GM18505 (cell line): Measurements from ENCODE around the gene CUBN.

ENCODE experiments used
- ATAC-seq: cut with Tn5 transposase; IDR thresholded peaks from one replicate; pipeline ENCODE4 v1.9.1; 2021; ENCODE audit not compliant: unreplicated experiment
- POLR2A ChIP-seq: IDR thresholded peaks from 4 replicates; pipeline ENCODE4 v1.6.1; 2011; ENCODE audit warnings: borderline replicate concordance; ENCODE audit not compliant: insufficient read depth, insufficient read length; ENCODE audit errors: extremely low read depth

Gene CUBN

DNA sequence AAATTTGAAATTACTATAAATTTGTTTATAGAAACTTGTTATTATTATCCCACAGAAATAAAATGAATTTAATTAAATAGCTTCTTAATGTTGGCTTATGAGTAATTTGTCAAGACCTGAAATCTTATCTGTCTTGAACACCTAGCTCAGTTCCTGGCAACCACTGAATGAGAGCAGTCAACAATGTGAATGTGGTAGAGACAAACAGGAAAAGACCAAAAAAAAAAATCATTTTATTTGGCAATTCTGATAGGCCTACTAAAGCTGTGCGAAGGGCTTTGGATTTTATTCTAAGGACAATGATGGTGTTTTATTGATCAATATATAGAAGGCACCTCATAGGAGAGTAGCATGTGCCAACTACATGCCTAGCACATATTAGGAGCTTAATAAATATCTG lies 184.6 kb downstream of the CUBN start:
- ATAC-seq, result no peak
- no peak for TF ChIP-seq POLR2A

DNA sequence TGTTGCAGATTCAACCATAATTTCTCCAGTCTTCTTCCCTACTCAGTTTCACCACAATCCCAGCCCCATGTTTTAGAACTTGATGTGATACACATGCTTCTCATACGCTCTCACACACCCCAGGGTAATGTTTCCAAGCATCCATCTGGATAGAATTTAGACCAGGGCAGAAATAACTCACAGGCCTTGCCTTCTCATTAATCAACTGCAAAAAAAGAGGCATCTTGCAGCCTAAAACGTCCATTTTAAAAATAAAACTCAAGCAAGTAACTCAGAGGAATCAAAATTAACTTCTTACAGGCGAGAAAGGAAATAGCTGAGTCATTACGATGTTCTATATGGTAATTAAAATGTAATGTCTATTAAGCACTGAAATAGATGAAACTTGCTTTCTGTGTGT lies 185.2 kb downstream of the CUBN start:
- no peak for ATAC-seq
- TF ChIP-seq POLR2A, result no peak

DNA sequence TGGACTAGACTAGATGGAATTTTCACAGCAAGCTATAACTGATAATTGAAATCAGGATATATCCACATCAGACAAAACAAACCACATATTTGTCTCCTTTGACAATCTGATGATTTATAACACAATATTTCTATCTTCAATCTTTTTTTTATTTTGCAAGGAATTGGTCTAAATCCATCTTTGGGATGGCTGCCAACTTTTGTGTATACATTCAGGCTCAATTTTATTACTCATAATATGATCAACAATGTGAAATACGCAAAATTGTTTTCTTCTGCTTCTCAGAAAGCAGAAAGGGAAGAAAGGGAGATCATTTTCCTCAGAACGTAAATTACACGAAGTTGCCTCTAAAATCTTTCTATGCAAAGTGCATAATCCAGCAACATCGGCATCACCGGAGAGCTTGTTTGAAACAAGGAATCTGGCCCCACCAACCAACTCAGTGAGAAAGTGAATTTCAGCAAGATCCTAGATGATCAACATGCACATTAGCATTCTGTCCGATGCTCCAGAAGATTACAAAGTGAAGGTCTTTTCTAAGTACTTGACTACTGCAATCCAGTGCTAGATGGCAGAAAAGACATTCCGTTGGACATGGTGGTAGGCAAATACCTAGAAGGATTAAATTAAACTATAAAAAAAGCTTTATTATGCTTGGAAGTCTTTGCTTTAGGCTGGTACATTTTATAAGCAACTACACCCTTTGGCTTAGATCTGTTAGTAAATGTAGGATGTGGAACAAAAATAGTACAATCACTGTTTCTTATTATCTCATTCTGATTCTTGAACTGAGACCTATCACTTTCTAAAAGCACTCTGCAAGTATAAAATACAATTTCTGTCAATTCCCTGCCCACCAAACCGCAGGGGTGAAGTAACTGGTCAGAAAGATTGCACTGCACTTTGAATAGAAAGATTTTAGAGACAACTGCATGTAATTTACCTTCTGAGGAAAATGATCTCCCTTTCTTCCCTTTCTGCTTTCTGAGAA lies 186.0 kb downstream of the CUBN start:
- TF ChIP-seq POLR2A, result no peak
- no peak for ATAC-seq

DNA sequence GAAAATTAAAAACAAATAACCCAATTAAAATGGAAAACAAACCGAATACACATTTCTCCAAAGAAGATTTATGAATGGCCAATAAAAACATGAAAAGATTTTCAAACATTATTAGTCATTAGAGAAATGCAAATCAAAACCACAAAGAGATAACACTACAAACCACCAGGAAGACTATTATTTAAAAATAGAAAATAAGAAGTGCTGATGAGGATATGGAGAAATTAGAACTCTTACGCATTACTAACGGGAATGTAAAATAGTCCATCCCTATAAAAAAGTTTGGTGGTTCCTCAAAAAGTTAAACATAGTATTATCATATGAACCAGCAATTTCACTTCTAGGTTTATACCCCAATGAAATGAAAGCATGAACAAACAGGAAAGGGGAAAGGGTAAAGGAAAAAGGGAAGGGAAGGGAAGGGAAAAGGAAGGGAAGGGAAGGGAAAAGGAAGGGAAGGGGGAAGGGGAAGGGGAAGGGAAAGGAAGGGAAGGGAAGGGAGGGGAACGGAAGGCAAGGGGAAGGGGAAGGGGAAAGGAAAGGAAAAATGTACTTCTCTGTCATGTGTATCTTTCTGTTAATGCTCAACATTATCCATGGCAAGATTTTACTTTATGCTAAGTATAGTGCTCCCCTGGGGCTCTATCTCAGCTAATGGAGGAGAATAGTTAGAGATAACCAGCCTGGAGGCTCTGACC lies 187.1 kb downstream of the CUBN start:
- no peak for TF ChIP-seq POLR2A
- ATAC-seq, result no peak

DNA sequence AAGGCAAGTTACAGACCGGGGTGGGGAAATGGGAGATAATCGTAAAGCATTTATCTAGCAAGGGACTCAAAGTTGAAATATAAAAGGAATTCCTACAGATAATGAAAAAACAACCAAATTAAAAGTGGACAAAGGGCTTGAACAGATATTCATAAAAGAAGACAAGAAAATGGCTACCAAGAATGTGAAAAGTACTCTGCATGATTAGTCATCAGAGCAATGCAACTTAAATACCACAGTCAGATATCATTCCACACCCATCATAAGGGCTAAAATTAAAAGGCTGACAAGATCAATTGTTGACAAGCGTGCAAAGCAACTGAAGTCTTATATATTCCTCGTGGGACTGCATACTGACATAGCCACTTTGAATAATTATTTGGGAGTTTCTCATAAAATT lies 187.7 kb downstream of the CUBN start:
- TF ChIP-seq POLR2A, result no peak
- ATAC-seq, result no peak

DNA sequence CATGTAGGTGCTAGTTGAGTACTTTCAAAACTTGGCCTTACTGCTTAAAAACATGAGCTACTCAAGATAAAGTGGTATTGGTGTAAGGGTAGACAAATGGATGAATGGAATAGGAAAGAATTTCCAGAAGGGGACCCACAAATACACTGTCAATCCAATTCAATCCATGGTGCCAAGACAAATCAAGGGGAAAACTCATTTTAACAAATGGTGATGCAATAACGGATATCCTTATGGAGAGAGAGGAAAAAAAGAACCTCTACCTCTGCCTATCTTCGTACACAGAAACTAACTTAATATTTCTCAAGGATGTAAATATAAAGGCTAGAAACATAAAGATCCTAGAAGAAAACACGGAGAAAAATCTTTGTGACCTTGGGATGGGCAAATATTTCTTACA lies 188.5 kb downstream of the CUBN start:
- no peak for TF ChIP-seq POLR2A
- no peak for ATAC-seq

DNA sequence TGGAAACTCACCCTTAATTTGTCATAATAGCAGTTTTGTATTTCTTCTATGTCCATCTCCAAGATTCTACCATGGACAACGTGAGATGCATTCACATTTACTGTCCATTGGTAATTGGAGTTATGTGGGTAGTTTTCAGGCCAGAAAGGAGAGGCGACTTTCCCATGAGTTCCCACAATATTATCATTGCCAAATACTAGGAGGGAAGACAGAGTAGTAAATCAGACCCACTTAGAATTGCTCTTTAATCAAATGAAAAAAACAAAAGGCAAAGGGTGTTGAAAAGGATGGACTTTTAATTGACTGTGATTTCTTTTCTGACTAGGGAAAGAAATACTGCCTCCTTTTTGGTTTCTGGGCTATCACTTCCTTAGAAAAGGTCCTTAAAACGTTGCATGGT lies 190.7 kb downstream of the CUBN start:
- TF ChIP-seq POLR2A, result no peak
- ATAC-seq, result no peak

DNA sequence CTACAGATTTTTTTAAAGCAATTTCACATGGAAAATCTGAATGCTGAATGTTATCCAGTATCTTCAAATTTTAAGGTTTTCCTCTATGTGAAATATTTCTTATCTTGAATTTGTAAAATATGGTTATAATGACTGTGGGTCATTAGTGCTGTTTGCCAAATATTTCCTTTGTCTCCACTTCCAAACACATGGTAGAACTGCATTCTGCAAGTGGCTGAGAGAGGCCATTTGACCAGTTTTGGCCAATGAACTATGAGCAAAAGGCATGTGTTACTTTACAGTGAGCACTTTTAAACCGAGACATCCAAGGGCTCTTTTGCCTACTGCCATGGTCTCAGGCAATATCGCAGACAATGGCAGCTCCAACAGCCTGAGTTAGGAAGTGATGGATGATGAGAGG lies 195.2 kb downstream of the CUBN start:
- no peak for TF ChIP-seq POLR2A
- ATAC-seq, result no peak

DNA sequence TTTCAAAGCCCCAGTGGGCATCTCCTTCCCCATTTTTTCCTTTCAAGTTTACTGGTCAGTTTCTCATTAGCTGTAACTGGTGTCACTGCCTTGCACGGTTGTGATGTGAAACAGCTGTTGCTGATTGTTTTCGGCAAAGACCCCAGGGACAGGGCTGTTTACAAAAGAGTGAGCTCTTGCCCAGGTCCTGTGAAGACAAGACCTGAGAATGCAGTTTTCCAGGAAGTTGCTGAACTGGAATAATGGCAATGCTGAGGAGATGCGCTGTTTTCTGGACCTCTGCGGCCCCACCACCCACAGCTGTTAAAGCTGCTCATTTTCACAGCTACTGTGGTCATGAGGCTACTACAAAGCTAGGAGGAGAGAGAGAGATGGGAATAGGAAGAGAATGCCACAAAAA lies 195.8 kb downstream of the CUBN start:
- TF ChIP-seq POLR2A, result no peak
- no peak for ATAC-seq

DNA sequence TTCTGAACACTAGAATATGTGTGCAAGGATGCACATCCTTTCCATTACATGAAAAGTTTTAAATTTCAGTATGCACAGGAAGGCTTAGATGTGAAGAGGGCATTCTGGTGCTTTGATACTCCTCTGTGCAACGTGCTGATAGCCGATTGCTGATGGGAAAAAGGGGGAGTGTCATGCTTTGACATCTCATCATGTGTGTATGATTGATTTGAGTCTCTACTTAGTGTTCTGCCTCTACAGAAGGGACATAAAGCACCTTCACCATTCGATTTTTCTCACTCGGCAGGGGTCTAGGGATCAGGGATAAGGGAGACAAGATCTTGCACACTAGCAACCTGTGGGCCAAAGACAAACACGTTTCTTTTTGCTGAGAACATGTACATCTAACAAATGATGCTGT lies 197.7 kb downstream of the CUBN start:
- no peak for TF ChIP-seq POLR2A
- ATAC-seq, result no peak

DNA sequence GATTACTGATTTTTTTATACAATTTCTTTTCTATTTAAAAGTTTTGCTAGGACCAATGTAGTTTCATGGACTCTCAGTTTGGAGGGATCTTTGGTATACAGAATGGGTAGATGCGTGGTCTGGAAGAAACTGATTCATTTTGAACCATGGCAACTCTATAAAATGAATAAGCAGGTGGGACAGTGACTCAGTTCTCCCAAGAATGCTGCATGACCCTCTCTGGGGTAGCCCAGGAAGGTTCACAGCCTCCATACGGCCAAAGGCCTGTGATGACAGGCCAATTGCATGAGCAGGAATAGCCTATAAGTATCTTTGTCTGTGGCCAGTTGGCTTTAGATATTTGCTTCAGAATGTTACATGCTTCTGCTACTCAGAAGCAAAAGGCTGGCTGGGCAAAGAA lies 199.1 kb downstream of the CUBN start:
- TF ChIP-seq POLR2A, result no peak
- no peak for ATAC-seq

DNA sequence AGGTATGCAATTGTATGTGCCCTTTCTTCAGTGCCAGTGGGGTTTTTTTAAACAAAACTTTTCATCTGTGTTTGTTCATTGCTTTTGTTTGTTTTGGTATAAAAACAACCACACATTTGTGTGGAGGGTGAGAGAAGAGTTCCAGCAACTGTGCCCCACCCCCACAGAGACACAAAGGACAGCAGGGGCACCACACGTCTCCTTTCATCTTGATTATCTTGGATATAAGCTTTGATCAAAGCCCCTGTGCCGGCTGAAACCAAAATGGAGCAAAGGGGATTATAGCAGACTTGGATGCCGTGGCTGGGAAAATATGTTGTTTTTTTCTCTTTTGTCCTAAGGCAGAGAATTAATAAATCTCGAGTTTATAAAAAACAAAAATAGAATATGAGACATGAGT lies 200.5 kb downstream of the CUBN start:
- no peak for TF ChIP-seq POLR2A
- ATAC-seq, result no peak

DNA sequence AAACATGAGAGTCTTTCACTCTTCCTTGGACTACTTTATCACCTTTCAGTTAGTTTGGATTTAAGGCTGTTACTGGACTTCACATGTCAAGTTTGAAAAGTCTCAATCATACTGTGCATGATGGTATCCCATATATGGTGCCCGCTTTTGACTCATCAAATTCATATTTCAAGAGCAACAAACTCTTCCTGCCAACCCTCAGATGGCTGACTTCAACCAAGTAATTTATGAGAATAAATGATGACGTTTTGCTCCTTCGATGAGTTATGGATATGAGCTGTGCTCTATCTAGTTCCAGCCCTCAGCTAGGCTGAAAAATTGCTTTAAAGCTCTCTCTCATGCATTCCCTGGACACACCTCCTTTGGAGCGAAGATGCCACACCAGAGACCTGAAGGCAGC lies 202.1 kb downstream of the CUBN start:
- TF ChIP-seq POLR2A, result no peak
- no peak for ATAC-seq

DNA sequence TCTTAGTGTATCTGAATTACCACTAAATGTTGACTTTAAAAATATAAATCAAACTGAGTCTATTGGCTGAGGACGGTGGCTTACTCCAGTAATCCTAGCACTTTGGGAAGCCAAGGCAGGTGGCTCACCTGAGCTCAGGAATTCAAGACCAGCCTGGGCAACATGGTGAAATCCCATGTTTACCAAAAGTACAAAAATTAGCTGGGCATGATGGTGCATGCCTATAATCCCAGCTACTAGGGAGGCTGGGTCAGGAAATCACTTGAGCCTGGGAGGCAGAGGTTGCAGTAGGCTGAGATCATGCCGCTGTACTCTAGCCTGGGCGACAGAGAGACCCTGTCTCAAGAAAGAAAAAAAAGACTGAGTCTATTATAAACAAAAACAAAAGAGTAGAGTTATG lies 205.9 kb downstream of the CUBN start:
- ATAC-seq, result no peak
- no peak for TF ChIP-seq POLR2A
